ENCODE measurements around the gene IGF2.
"Not testable (repeated sequence)": the region's sequence is repeated elsewhere in the genome, so short reads cannot be mapped to it uniquely, and the experiment has no call there.

The IGF2 gene

GRCh38 chr11:2136209-2136951 lies 2.8 kb downstream of the IGF2 start:
- no peak for DNase-seq (ENCODE audit: low spot score)

DNA sequence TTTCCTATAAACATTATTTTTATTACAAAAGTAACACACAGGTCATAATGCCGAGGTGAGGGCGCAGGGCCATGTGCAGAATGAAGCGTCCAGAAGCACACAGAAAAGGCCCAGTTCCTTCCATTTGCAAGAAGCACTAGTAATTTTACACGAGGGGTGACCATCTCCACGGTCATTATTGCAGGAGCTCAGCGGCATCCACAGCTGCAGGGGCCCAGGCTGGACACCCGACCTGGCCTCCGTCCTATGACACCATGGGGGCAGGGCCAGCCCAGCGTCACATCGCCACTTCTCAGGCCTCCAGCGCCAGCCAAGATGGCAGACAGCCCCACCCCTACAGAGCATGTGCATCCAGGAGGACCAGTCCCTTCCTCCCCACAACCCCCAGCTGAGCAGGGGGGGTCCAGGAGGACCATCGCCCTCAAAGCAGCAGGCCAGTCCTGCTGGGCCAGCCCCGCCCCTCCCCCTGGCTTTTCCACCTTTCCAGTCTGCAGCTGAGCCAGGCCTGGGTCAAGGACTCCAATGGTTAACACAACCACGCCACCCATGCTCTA lies 3.5 kb downstream of the IGF2 start:
- DNase-seq (ENCODE audit: low spot score), result no peak

DNA sequence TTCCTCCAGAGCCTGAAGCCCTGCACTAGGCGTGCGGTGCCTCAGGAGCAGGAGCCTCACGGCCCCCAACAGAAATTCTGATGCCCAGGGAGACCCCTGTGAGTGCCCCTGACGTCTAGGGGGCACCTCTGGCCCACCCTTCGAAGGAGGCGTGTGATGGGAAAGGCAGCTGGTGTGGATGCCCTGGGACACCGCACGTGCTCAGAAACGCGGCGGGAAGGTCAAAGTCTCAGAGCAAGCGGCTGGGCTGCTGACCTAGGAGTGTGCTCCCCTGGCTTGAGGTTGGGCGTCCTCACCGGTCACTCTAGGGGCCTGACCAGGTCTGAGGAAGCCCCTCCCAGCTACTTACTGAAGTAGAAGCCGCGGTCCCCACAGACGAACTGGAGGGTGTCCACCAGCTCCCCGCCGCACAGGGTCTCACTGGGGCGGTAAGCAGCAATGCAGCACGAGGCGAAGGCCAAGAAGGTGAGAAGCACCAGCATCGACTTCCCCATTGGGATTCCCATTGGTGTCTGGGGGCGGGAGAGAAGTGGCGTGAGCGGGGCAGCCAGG lies 4.1 kb downstream of the IGF2 start:
- DNase-seq (ENCODE audit: low spot score), result no peak

DNA sequence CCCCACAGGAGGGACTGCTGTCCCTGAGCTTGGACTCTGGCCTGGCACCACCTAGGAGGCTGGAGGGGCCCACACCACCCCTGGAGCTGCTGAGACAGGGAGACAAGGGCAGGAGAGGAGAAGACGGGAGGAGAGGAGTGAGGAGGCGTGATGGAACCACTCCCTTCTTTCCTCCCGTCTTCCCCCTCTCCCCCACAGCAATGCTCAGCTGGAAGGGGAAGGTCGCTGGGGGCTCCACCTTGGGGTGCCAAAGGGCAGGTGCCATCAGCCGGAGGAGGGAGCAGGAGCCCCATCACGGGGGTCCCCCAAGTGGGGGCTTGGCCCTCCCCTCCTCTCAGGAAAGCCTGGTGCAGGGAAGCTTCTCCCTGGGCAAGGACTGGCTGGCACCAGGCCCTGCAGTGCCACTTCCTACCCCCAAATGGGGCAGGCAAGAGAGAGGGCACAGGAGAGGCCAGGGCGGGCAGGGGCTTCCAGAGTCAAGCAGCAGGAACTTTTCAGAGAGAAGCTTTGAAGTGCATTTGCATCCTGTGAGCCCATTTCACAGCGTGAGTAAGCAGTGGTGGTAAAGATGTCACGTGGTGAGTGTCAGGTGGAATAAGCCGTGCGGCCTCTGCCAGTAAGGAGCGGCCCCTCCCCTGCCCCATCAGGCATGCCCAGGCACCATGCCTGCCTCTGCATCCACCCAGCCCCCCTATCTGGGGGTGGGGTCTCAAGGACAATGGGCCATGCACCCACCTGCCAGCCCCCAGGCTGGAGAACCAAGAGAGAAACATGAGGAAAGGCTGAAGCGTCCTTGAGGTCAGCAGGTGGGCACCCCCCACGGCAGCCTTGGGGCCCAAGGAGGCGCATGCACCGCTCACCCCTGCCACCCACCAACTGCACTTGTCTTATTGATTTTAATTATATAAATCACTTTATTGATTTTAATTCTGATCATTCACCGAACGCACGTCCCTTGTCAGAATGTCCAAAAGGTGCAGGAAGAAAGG lies 4.9 kb downstream of the IGF2 start:
- no peak for DNase-seq (ENCODE audit: low spot score)

DNA sequence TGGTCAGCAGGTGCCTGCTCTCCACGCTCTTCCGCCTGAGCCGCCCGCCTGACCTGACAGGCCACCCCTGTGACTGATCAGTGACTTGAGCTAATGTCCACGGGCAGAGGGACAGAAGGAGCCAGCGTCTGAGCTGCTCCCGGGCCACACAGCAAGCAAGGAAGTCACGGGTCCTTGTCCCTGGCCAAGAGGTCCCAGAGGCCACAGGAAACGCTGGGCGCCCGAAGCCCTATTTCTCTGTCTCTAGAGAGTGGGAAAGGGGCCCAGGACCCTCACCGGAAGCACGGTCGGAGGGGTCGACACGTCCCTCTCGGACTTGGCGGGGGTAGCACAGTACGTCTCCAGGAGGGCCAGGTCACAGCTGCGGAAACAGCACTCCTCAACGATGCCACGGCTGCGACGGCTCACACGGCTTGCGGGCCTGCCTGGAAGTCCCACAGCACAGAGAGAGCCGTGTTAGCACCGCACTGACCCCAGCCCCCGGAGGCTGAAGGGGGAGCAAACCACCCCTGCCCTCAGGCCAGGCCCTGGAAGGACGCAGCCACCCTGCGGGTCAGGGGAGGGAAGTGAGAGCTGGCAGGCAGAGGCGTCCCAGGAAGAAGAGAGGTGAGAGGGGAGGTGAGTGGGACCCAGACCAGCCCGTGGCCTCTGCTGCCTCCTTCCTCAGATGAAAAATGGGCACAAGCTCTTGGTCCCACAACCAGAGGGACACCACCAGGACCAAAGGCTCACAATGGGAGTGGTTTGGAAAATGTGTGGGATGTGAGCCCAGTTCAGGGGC lies 5.8 kb downstream of the IGF2 start:
- DNase-seq (ENCODE audit: low spot score), result no peak

GRCh38 chr11:2132874-2133240 lies 6.3 kb downstream of the IGF2 start:
- no peak for DNase-seq (ENCODE audit: low spot score)

DNA sequence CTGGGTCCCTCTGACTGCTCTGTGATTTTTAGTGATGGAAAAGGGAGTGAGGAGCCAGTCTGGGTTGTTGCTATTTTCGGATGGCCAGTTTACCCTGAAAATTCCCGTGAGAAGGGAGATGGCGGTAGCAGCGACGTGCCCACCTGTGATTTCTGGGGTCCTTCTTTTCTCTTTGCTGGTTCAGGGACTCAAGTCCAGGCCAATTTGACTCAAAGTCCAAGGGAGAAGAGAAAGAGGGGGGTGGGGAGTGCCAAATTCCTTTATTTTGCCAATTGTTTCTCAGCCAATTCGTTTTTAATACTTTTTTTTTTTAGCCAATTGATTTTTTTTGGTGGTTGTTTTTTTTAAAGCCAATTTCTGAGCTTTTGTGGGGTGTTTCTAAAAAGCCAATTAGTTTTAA lies 6.9 kb downstream of the IGF2 start:
- DNase-seq (ENCODE audit: low spot score), result no peak

DNA sequence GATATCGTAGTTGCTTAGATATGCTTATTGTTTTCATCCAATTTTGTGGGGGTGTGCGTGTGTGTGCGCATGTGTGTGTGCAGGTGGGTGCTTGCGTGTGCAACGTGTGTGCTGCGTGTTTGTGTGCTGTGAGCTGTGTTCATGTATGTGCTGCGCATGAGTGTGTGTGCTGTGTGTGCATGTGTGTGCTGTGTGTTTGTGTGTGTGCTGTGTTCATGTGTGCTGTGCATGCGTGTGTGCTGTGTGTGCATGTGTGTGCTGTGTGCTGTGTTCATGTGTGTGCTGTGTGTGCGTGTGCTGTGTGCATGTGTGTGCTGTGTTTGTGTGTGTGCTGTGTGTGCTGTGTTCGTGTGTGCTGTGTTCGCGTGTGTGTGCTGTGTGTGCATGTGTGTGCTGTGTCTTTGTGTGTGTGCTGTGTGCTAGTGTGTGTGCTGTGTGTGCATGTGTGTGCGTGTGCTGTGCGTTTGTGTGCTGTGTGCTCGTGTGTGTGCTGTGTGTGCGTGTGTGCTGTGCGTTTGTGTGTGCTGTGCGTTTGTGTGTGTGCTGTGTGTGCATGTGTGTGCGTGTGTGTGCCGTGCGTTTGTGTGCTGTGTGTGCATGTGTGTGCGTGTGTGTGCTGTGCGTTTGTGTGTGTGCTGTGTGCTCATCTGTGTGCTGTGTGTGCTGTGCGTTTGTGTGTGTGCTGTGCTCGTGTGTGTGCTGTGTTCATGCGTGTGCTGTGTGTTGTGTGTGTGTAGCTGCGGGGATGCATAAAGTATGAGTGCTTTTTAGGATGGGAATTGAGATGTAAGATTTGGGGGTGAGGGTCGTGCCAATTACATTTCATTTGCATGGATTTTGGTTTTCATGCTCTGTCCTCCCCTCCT lies 7.6 kb downstream of the IGF2 start:
- no peak for DNase-seq (ENCODE audit: low spot score)

- DNase-seq (ENCODE audit: low spot score), result no peak
Observed at GRCh38 chr11:2130881-2131352, 8.3 kb downstream of the IGF2 start.

DNA sequence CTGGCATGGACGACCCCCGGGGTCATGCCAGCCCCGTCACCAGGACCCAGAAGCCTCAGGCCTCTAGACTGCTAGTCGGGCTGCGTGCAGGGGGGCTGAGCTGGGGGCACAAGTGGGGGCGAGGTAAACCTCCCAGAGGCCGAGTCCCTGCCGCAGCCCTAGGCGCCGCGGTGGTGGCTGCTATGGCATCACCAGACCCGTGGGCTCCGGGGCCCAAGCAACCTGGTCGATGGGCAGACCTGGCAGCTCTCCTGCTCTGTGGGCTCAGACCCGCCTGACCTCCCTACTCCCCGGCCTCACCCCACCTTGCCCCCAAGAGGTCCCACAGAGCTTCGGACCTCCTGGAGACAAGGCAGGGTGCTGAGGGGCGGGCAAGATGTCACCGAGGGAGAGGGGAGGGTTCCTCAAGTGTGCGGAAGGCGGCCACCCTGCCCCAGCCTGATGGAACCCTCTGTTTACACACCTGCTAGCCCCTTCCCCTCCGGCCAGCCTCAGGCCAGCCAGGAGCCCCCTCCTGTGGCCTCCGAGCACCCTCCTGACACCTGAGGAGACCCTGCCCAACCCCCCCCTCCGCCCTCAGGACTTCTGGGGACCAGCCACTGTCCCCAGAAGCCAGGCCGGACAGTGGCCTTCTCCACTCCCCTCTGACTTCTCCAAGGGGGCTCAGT lies 9.4 kb downstream of the IGF2 start:
- DNase-seq (ENCODE audit: low spot score), result no peak

DNA sequence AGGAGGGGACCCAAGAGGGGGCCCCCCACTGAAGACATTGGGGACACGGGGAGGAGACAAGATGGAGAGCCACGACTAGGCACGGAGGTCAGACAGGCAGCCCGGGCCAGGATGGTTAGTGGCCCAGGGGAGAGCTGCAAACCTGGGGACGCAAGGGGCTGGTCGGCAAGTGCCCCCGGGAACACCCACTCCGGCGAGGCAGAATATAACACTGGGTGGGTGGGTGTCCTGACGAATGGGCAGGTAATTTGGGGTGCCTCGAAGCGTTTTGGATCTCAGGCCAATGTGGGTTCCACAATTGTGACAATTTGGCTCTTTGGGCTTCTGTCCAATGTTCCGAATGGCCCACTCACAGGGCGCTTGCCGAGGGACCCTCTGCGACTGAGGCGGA lies 9.9 kb downstream of the IGF2 start:
- DNase-seq (ENCODE audit: low spot score), result no peak

DNA sequence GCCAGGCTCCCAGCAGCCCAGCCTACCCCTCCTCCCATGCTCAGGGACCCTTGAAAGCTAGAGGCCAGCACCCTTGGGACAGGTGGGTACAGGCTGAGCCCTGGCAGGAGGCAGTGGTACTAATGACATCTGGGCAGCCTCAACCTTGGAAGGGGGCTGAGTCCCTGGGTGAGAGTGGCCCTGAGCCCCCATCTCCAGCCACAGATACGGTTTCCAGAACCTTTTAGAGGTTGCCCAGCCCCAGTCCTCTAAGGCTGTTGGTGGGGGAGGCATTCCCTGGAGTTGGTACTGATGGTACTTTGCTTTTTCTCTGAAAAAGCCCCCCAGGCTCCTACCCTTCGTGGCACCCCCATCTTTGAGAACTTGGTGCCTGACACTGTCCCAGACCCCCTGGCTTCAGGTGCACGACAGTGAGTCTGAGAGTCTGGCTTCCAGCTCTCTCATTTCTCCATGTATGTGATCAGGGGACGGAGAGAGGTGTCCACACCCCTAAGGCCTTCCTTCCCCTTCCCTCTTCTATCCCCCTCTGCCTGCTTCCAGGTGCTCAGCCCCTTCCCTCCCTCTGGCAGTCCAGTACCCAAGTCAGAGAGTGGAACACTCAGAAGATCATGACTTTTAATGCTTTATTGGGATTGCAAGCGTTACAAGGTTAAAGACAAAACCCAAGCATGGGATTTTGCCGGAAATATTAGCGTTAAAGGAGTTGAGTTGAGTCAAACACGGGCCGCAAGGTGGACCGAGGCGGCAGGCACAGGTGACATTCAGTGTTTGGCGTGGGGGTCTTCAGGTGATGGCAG lies 10.5 kb downstream of the IGF2 start:
- no peak for DNase-seq (ENCODE audit: low spot score)

DNA sequence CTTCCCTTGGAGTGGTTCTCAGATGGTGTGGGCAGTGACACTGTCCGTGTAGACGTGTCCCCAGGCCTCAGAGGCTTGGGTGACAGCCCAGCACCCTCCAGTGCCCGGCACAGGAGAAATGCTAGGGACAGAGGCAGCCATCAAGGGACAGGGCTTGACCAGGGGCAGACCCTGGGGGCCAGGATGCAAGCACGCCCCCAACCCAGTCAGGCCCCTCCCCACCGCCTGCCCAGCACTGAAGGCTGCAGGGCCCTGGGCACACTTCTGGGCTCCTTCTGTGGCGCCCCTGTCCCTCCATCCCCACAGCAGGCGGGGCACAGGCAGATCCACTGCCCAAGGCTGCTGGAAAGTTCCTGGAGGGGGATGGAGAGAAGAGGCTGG lies 11.1 kb downstream of the IGF2 start:
- DNase-seq (ENCODE audit: low spot score), result no peak

- DNase-seq (ENCODE audit: low spot score), result no peak
Observed at GRCh38 chr11:2127482-2128129, 11.6 kb downstream of the IGF2 start.

DNA sequence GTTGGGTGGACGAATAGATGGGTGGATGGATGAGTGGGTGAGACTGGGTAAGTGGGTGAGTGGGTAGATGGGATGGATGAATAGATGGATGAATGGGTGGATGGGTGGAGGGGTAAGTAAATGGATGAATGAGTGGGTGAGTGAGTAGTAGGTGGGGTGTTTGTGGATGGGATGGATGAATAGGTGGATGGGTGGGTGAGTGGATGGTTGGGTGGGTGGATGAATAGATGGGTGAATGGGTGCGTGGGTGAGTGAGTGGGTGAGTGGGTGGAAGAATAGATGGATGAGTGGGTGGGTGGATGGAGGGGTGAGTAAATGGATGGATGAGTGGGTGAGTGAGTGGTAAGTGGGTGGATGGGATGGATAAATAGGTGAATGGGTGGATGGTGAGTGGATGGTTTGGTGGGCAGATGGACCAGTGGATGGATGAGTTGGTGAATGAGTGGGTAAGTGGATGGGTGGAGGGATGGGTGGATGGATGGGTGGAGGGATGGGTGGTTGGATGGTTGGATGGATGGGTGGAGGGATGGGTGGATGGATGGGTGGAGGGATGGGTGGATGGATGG lies 12.6 kb downstream of the IGF2 start:
- DNase-seq (ENCODE audit: low spot score), result no peak

GRCh38 chr11:2124736-2125484 lies 14.3 kb downstream of the IGF2 start:
- DNase-seq (ENCODE audit: low spot score), result not testable (repeated sequence)

- no peak for DNase-seq (ENCODE audit: low spot score)
Observed at GRCh38 chr11:2123628-2123960, 15.6 kb downstream of the IGF2 start.

All from RKO (cell line).